Parathyroid adenoma (tissue), 2 donors: ENCODE measurements around the gene KLHL29.

ENCODE experiments used
- H2AFZ ChIP-seq: fragments of 300-600 bp; sonication (generic); one replicate; pipeline ENCODE4 v1.7.0; 2017; ENCODE audit warnings: antibody characterized with exemption, mild to moderate bottlenecking
- H3K27ac ChIP-seq: fragments of 300-600 bp; sonication (generic); one replicate; pipeline ENCODE4 v1.7.0; 2017
- H3K27me3 ChIP-seq: fragments of 300-600 bp; sonication (generic); one replicate; pipeline ENCODE4 v1.7.0; 2017; ENCODE audit warnings: low read length; ENCODE audit not compliant: control insufficient read depth, insufficient read depth
- H3K36me3 ChIP-seq: fragments of 300-600 bp; sonication (generic); one replicate; pipeline ENCODE4 v1.7.0; 2017; ENCODE audit warnings: low read length; ENCODE audit not compliant: control insufficient read depth, insufficient read depth
- H3K4me1 ChIP-seq: fragments of 300-600 bp; sonication (generic); one replicate; pipeline ENCODE4 v1.7.0; 2017; ENCODE audit warnings: control low read depth
- H3K4me2 ChIP-seq: fragments of 300-600 bp; sonication (generic); one replicate; pipeline ENCODE4 v1.7.0; 2017; ENCODE audit warnings: low read length
- H3K4me3 ChIP-seq: fragments of 300-600 bp; sonication (generic); one replicate; pipeline ENCODE4 v1.7.0; 2017; ENCODE audit warnings: low read depth, low read length
- H3K79me2 ChIP-seq: fragments of 300-600 bp; sonication (generic); one replicate; pipeline ENCODE4 v1.7.0; 2017; ENCODE audit warnings: control low read depth
- H3K9ac ChIP-seq: fragments of 300-600 bp; sonication (generic); one replicate; pipeline ENCODE4 v1.7.0; 2017; ENCODE audit warnings: mild to moderate bottlenecking
- H3K9me3 ChIP-seq: fragments of 300-600 bp; sonication (generic); one replicate; pipeline ENCODE4 v1.7.0; 2017; ENCODE audit warnings: low read length; ENCODE audit not compliant: control insufficient read depth
- TF ChIP-seq, protein P1 (sequence below): fragments of 300-600 bp; sonication (generic); IDR thresholded peaks from one replicate; pipeline ENCODE4 v1.7.0; 2017; ENCODE audit warnings: antibody characterized with exemption, mild to moderate bottlenecking
- donor health status: primary hyperparathyroidism.

KLHL29 gene

DNA sequence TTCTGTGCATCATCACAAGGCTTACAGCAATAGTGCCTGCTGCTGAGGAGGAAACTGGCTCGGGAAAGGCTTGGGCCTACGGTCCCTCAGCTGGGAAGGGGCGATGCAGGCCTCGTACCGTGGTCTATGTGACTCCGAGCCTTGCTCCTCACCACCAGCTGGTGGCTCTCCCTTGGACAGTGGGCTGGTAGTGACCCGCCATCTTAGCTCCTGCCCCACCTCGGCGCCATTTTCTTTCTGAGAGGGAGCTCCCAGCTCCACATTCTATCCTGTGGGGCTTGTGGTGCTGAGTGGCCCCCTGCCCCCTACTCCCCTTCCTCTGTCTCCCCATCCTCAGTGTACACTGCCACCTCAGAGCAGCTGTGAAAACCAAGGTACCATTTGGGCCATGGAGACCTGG, 255.7 kb downstream of the KLHL29 start:
- no peaks in the 10 kb centered on the region for H3K9me3 ChIP-seq
- no peak overlapping the region for H3K27ac ChIP-seq
- no peak overlapping the region for H3K4me3 ChIP-seq
- no peak overlapping the region for H3K9ac ChIP-seq
- no peak overlapping the region for H2AFZ ChIP-seq
- H3K36me3 ChIP-seq, result no peaks in the 10 kb centered on the region
- TF ChIP-seq, protein P1, sequence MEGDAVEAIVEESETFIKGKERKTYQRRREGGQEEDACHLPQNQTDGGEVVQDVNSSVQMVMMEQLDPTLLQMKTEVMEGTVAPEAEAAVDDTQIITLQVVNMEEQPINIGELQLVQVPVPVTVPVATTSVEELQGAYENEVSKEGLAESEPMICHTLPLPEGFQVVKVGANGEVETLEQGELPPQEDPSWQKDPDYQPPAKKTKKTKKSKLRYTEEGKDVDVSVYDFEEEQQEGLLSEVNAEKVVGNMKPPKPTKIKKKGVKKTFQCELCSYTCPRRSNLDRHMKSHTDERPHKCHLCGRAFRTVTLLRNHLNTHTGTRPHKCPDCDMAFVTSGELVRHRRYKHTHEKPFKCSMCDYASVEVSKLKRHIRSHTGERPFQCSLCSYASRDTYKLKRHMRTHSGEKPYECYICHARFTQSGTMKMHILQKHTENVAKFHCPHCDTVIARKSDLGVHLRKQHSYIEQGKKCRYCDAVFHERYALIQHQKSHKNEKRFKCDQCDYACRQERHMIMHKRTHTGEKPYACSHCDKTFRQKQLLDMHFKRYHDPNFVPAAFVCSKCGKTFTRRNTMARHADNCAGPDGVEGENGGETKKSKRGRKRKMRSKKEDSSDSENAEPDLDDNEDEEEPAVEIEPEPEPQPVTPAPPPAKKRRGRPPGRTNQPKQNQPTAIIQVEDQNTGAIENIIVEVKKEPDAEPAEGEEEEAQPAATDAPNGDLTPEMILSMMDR, result no peak
- no peaks in the 10 kb centered on the region for H3K4me1 ChIP-seq
- no peaks in the 10 kb centered on the region for H3K27me3 ChIP-seq
- H3K4me2 ChIP-seq, result no peak overlapping the region
- no peaks in the 10 kb centered on the region for H3K79me2 ChIP-seq

DNA sequence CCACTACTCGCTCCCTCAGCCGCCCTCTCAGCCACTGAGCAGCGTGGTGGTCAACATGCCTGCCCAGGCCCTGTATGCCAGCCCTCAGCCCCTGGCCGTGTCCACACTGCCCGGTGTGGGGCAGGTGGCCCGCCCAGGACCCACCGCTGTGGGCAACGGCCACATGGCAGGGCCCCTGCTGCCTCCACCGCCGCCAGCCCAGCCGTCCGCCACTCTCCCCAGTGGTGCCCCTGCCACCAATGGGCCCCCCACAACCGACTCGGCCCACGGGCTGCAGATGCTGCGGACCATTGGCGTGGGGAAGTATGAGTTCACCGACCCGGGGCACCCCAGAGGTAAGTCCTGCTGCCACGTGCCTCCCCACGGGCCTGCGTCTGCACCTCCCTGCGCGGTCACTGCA, 257.5 kb downstream of the KLHL29 start:
- Histone ChIP-seq H3K4me1 (no peaks in the 10 kb centered on the region), H3K4me3 (no peak overlapping the region), H3K36me3 (no peaks in the 10 kb centered on the region), H2AFZ (no peak overlapping the region), H3K27me3 (no peaks in the 10 kb centered on the region), H3K79me2 (no peaks in the 10 kb centered on the region), H3K4me2 (no peak overlapping the region), H3K27ac (no peak overlapping the region), H3K9ac (no peak overlapping the region), H3K9me3 (no peaks in the 10 kb centered on the region)
- TF ChIP-seq, protein P1, result no peak

DNA sequence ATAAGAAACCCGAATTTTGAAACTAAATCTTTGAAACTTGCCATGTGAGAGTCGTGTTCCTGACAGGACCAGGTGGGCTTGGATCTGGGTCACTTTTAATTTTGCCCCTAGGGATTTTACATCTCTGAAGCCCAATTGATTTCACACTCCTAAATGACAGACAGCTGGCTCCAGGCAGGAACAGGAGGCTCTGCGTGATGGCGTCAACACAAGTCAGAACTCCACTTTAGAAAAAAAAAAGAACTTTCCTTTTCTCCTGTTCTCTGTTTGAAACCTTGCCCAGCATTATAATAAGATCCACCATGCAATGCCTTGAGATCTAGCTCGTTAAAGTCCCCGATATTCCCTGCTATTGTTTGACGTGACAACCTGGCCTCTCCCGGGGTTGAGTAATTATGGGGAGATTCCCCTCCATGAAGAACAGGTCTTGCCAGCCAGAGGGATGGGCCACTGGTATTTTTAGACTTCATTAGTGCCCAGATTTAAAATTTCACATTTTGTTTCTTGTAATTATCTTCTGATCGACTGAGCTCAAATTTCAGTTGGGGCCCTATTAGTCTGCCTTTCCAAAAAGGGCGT, 260.3 kb downstream of the KLHL29 start:
- no peak overlapping the region for H3K4me2 ChIP-seq
- no peak overlapping the region for H3K27ac ChIP-seq
- H3K4me1 ChIP-seq, result peaks cover 7% of the 10 kb centered on the region
- no peak overlapping the region for H3K9ac ChIP-seq
- no peak overlapping the region for H3K4me3 ChIP-seq
- no peaks in the 10 kb centered on the region for H3K27me3 ChIP-seq
- peak overlapping the region; percentile 29 for H2AFZ ChIP-seq
- no peaks in the 10 kb centered on the region for H3K9me3 ChIP-seq
- no peaks in the 10 kb centered on the region for H3K36me3 ChIP-seq
- TF ChIP-seq, protein P1, result no peak
- H3K79me2 ChIP-seq, result no peaks in the 10 kb centered on the region

DNA sequence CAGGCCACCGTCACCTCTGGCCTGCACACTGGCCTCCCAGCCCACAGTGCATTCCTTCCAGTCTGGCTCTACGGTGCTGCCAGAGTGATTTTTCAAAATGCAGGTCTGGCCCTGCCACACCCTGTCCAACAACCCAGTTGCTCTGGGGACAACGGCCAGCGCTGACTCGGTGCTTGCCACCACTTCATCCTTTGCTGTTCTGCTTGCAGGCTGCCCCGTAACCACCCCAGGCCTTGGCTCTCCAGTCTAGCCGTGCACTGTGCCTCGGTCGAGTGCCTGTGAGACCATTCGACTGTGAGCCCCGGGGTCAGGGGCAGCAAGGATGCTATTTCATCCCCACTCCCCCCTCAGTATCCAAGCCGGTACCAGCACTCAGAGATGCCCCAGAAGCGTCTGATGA, 262.6 kb downstream of the KLHL29 start:
- H3K9ac ChIP-seq, result no peak overlapping the region
- no peaks in the 10 kb centered on the region for H3K36me3 ChIP-seq
- TF ChIP-seq, protein P1, result no peak
- H3K9me3 ChIP-seq, result no peaks in the 10 kb centered on the region
- H2AFZ ChIP-seq, result no peak overlapping the region
- H3K27ac ChIP-seq, result no peak overlapping the region
- no peak overlapping the region for H3K4me2 ChIP-seq
- no peaks in the 10 kb centered on the region for H3K79me2 ChIP-seq
- peaks cover 9% of the 10 kb centered on the region for H3K4me1 ChIP-seq
- H3K4me3 ChIP-seq, result no peak overlapping the region
- H3K27me3 ChIP-seq, result no peaks in the 10 kb centered on the region

DNA sequence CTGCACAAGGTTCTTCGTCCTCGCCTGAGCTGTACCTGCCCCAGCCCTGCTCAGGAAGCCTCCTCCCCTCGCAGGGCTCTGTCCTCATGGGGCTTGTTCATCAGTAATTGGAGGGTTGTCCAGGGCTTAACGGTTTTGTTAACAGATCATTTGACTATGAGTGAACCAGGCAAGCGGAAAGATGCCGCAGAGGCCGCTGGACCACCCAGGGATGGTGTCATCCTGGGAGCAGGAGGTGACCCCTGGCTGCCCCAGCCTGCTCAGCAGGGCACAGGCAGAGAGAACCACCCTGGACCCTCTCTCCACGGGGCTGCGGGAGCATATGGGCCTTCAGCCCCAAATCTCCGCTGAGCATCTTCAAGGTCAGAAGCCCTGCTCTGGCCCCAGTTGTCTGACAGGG, 264.3 kb downstream of the KLHL29 start:
- H3K27me3 ChIP-seq, result no peaks in the 10 kb centered on the region
- H3K79me2 ChIP-seq, result no peaks in the 10 kb centered on the region
- no peak overlapping the region for H3K9ac ChIP-seq
- no peaks in the 10 kb centered on the region for H3K36me3 ChIP-seq
- no peaks in the 10 kb centered on the region for H3K9me3 ChIP-seq
- H3K27ac ChIP-seq, result no peak overlapping the region
- H3K4me1 ChIP-seq, result peaks cover 9% of the 10 kb centered on the region
- H3K4me2 ChIP-seq, result no peak overlapping the region
- no peak overlapping the region for H2AFZ ChIP-seq
- no peak overlapping the region for H3K4me3 ChIP-seq
- TF ChIP-seq, protein P1, result no peak
